GM20431 (cell line): ENCODE measurements around the gene HES3.

Experiments
- in situ Hi-C: fragments of 300-500 bp; cut with MseI, MboI; formaldehyde crosslinking; loops from one replicate; pipeline ENCODE4 v1.15.0; 2020; ENCODE audit warnings: low sequenced_read_pairs; ENCODE audit not compliant: unreplicated experiment

HES3 gene

DNA sequence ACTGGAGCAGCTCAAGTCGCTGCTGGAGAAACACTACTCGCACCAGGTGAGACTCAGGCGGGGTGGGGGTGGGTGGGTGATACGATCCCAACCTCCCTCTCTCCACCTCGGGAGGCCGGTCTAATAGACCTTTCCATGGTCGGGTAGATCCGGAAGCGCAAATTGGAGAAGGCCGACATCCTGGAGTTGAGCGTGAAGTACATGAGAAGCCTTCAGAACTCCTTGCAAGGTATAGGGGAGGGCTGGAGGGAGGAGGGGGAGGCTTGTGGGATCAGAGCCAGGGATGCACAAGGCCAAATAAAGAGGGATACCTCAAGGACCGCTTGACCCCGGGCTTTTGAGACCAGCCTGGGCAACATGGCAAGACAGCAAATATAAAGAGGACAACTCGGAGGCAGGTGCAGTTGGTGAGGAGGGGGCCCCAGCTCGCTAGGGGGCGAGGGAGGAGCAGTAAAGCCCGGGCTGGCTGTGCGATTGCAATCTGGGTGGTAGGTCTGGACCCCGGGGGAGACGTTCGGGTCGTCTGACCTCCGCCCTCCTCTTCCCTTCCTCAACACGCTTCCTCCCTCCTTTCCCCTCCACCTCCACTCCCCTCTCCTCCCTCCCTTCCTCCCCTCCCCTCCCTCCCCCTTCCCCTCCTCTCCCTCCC, 546 bp downstream of the HES3 start:
- in situ Hi-C loops: no loop called here

DNA sequence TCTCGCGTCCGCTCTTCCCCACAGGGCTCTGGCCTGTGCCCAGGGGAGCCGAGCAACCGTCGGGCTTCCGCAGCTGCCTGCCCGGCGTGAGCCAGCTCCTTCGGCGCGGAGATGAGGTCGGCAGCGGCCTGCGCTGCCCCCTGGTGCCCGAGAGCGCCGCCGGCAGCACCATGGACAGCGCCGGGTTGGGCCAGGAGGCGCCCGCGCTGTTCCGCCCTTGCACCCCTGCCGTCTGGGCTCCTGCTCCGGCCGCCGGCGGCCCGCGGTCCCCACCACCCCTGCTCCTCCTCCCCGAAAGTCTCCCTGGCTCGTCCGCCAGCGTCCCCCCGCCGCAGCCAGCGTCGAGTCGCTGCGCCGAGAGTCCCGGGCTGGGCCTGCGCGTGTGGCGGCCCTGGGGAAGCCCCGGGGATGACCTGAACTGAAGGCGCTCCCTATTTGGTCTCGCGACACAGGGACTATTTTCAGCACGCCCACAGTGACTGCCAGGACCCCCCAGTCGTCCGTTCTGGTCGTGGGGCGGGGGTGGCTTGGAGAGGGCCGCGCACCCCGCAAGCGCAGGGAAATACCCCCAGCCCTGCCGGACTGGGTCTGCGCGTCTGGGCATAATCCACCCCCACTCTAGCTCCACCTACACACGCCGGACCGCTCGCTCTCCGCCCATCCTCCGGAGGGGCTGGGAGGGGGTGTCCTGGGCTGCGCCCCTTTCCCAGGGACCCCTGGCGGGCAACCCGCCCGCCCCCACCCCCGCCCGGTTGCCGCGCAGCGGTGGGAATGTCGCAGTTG, 1.3 kb downstream of the HES3 start:
- in situ Hi-C loops: no loop called here

- in situ Hi-C loops: no loop called here
Observed at GRCh38 chr1:6245869-6246496, 2.0 kb downstream of the HES3 start.

DNA sequence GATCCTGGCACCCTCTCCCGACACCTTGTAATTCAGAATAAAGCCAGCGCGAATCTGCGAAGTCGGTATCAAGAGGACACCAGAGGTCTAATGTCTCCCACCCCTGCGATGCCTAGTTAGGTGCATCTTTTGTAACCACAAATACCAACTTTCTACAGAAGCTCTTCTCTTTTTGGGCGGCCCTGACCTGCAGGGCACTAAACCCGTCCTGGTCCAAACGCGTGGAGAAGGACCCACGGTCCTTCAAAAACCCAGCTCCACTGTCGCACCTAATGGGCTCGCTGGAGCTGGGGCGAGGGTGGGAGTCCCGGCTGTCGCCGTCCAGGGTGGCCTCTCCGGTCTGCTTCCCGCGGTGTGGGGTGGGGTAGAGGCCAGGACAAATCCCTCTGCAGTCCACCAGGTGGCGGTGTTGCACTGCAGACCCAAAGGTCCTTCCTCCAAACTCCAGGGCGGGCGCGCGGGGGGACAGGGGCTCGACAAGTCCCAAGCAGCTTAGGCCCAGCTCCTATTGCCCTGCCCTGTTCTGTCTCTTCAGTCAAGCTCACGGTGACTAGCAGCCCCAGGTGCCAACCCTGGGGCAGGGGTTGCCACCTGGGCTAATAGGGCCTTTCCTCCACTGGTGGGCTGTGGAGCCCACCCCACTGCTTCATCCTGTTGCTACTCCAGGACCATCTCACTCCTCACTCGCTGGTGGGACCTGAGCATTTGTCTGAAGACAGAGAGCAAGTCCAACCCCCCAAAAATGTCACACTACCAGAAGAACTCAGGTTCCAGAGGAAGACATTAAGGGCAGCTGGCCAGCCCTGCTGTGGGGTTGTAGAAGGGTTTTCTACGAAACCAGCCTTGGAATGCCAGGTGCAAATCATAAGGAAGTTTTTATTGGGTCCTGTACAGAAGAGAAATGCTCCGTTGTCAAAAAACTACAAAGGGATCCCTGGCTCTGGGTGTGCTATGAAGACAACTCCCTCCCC, 2.8 kb downstream of the HES3 start:
- in situ Hi-C loops: no loop called here

DNA sequence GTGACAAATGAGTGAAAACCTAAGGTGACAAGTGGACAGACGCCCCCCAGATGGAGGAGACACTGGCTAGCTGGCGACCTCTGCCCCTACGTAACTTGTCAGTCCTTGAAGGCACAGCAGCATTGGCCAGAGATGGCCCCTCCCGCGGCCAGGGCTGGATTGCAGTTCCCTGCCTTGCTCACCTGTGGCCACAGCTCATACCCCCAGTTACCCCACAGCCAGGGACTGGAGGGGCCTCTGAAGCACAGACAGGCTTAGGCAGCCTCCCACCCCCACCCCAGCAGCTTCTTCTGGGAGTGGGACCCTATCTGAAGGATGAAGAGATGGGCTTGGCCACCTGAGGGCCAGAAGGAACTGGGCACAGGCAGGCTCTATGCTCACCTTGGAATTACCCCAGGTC, 3.7 kb downstream of the HES3 start:
- in situ Hi-C loops: no loop called here

DNA sequence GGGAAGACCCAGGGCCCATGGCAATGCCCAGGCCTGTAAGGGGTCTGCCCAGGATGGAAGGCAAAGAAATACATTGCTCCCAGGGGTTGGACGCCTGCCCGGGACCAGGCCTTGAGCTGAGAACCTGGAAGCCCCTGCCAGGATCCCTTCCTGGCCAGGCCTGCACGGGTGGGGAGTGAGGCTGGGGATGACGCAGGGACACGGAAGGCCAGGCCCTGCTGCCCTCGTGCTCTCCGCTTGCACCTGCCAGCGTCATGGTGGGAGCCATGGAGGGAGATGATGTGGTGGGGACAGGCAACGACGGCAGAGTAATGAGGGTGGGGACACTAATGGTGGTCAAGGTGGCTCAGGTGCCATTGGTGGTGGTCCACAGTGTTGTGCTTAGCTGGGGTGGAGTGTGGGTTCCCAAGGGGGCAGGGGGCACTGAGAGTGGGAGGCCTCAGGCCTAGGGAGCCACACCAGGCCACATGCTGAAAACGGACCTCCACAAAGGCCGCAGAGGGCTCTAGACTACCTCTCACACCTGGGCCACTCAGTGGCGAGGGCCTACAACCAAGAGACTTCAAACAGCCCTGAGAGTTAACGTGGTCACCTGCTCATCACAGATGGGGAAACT, 4.3 kb downstream of the HES3 start:
- in situ Hi-C loops: no loop called here

DNA sequence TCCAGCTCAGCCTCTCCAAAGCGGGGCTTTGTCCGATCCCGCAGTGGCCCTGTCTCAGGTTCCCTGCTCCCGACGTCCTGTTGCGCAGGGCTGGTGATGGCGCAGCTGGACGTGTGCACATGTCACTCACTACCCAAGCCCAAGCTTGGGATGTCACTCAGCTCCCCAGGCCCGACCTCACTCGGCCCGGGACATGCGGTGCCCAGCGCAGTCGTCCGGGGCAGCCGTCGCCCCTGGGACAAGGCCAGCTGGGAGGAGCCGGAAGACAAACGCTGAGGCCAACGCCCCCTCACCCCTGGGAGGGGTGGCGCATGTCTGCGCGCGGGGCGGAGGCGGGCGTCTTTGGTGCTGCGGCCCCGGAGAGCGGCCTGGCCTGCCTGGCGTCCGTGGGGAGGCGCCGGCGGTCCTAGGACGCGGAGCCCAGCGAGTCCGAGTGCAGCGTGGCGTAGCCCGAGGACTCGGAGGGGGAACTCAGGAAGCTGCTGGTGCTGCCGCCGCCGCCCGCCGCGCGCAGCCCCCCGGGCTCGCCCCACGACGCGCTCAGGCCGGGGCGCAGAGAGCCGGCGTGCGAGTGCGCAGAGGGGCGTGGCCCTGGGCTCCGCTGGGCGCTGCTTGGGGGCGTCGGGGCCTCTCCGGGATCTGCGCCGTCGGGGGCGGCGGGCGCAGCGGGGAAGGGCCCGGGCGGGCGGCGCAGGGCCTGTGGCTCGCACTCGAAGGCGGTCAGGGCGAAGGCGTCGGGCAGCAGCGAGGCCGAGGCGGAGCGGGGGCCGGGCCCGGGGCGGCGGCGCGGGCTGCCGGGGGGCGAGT, 5.2 kb downstream of the HES3 start:
- in situ Hi-C loops: no loop called here

DNA sequence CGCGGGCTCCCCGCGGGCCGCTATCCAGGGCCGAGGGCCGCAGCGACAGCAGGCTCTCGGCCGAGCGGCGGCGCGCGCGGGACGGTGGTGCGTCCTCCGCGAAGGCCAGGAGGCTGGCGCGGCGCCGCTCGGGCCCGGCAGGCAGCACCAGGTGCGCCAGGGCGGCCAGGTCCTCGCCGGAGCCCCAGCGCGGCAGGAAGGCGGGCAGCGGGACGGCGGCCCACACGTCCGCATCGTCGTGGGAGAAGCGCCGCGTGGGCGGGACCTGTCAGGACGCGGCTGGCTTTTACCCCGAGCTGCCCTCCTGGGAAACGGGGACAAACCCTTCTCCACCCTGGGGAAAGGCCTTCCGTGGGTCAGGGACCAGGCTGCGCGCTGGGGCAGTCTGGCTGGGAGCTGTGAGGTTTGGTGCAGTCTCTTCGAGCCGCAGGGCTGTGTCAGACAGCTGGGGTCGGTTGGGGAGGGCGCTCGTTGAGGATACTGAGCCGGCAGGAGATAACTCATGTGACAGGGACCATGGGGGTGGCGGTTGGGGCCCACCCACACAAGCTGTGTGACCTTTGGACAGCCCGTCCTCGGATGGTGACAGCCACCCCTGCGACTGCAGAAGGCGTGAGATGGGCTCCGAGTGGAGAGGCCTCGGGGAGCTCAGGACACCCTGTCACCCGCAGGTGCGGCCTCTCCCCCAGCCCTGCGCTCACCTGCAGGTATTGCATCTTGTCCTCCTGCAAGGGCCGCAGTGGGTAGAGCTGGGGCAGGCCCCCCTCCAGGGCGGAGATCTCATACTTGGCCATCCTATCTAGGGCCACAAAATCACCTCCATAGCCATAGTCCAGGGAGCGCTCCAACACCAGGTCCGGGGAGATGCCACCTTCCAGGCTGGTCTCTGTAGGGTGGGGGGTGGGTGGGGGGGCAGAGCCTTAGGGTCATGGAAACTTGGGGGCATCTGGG, 6.0 kb downstream of the HES3 start:
- in situ Hi-C loops: loop anchor here (25.0 kb wide), 1 partner anchor 162 kb away; the partner anchor contains the start of genes ESPN and HES2

DNA sequence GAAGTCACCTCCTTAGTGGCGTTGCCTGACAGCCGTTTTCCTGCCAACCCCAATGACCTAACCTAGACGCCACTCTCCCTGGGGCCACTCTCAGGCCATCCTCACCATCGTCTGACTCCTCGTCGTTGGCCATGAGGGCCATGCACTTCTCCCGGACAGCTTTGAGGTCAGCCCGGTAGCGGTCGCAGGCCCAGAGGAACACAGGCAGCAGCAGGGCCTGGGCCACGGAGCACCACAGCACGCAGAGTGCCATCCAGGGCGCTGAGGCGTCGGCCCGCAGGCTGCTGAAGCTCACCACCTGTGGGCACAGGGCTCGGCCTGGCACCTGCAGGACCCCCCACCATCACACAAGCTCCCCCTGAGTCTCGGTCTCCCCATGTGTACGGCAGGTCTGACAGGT, 7.3 kb downstream of the HES3 start:
- in situ Hi-C loops: loop anchor here (25.0 kb wide), 1 partner anchor 161 kb away; the partner anchor contains the start of genes ESPN and HES2

DNA sequence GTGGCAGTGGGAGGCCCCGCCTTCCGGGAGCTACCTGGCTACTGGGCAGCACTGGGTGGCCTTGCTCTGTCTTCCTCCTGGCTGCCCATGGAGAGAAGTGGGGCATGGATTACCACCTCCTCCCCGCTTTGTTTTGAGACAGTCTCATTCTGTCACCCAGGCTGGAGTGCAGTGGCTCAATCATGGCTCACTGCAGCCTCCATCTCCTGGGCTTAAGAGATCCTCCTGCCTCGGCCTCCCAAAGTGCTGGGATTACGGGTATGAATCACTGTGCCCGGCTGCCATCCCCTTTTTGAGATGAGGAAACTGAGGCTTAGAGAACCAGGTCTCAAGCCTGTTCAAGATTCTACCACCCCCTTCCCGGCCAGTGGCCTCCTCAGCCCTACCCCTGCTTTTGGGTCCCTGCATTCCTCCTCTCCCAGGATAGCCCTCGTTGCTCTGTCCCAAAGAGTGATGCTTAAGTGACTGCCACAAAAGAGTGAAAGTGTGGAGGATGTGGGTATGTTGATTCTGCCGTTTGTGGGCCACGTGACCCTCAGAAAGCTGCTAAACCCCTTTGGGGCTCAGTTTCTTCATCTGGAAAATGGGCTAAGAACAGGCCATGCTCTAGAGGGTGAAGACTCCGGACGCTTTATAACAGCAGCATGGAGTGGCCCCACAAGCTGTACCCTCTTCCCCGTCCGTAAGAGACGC, 7.8 kb downstream of the HES3 start:
- in situ Hi-C loops: loop anchor here (25.0 kb wide), 1 partner anchor 160 kb away; the partner anchor contains the start of genes ESPN and HES2

GRCh38 chr1:6252374-6252710, 8.4 kb downstream of the HES3 start:
- in situ Hi-C loops: loop anchor here (25.0 kb wide), 1 partner anchor 160 kb away; the partner anchor contains the start of genes ESPN and HES2

- in situ Hi-C loops: loop anchor here (25.0 kb wide), 1 partner anchor 159 kb away; the partner anchor contains the start of genes ESPN and HES2
Observed at GRCh38 chr1:6253380-6253779, 9.4 kb downstream of the HES3 start.

GRCh38 chr1:6254691-6255090, 10.7 kb downstream of the HES3 start:
- in situ Hi-C loops: loop anchor here (25.0 kb wide), 1 partner anchor 158 kb away; the partner anchor contains the start of genes ESPN and HES2

GRCh38 chr1:6256645-6257044, 12.7 kb downstream of the HES3 start:
- in situ Hi-C loops: loop anchor here (25.0 kb wide), 1 partner anchor 156 kb away; the partner anchor contains the start of genes ESPN and HES2

GRCh38 chr1:6257541-6258069, 13.6 kb downstream of the HES3 start:
- in situ Hi-C loops: loop anchor here (25.0 kb wide), 1 partner anchor 155 kb away; the partner anchor contains the start of genes ESPN and HES2

- in situ Hi-C loops: loop anchor here (25.0 kb wide), 1 partner anchor 154 kb away; the partner anchor contains the start of genes ESPN and HES2
Observed at GRCh38 chr1:6258675-6259074, 14.7 kb downstream of the HES3 start.
